ENCODE data around the gene CBFB.
A peak's percentile ranks its signal among the peaks of the same experiment; 100 is the strongest.

The CBFB gene

DNA sequence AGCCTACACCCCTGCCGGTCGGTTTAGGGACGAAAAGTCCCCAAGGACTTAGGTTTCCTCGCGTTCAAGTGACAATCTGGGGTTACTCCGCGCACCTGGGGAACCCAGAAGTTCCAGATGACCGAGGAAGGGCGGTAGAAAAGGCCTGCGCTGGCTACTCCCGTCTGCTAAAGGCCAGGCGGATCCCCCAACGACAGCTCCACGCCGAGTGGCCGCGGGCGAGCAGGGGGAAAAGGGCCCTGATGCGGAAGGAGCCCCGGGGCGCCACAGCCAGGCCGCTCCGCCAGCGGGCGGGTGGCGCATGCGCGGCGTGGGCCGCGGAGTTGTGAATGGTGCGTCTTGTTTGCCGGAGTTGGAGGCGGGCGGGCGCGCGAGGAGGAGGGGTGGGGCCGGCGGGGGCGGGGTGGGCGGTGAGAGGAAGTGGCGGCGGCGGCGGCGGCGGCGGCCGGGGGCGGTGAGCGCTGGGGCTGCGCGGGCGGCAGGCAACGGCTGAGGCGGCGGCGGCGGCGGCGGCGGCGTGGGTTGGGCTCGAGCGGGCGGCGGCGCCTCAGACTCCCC is at the start of gene CBFB:
Gene CBFB, plus strand, starts transcription at position 454 of the 558 bp plus-strand sequence. CDS start 259 bp downstream, outside the sequence.
- Histone ChIP-seq H3K27ac (peak within 1 kb of the TSS; percentile 84), H3K4me1 (ENCODE audit: low read depth, poor library complexity, severe bottlenecking) (peaks cover 35% of the 10 kb centered on the region), H3K9ac (peak within 1 kb of the TSS; percentile 88), H3K4me3 (IDR thresholded peaks at IDR 0.05; ENCODE audit: insufficient read depth, low read depth, low read length) (peak within 1 kb of the TSS; percentile 4), H3K79me2 (ENCODE audit: insufficient read depth, low read depth) (peaks cover 45% of the 10 kb centered on the region), H4K20me1 (ENCODE audit: insufficient read depth) (0 out of 2 replicates have a peak, but pooled peaks cover 8% of the 10 kb centered on the region), H3K27me3 (ENCODE audit: insufficient read depth, low read depth) (no peaks in the 10 kb centered on the region), H3K36me3 (ENCODE audit: insufficient read depth) (0 out of 2 replicates have a peak, but pooled peaks cover 7% of the 10 kb centered on the region), H2AFZ (ENCODE audit: low read depth) (peak within 1 kb of the TSS; percentile 72), H3K4me2 (peak within 1 kb of the TSS; percentile 92)
- peak; percentile 41; the same call in 1 of the 2 replicates for TF ChIP-seq CTCF (conservative IDR thresholded peaks at IDR 0.05; ENCODE audit: low read depth, low read length)

DNA sequence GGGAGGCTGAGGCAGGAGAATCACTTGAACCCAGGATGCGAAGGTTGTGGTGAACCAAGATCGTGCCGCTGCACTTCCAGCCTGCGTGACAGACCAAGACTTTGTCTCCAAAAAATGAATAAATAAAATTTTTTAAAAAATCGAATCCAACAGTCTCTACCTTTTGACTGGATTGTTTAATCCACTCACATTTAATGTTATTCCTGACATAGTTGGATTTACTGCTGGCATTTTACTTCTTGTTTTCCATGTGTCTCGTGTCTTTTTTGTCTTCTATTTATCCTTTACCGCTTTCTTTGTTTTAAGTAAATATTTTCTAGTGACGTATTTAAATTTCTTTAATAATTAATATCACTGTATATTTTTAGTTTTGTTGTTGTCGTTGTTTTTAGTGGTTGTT is 45.9 kb upstream of the CBFB start:
- Histone ChIP-seq H3K36me3 (ENCODE audit: insufficient read depth) (no peaks in the 10 kb centered on the region), H3K27ac (no peak overlapping the region), H2AFZ (ENCODE audit: low read depth) (no peak overlapping the region), H3K4me1 (ENCODE audit: low read depth, poor library complexity, severe bottlenecking) (peaks cover under 1% of the 10 kb centered on the region), H3K79me2 (ENCODE audit: insufficient read depth, low read depth) (no peaks in the 10 kb centered on the region), H4K20me1 (ENCODE audit: insufficient read depth) (no peaks in the 10 kb centered on the region), H3K27me3 (ENCODE audit: insufficient read depth, low read depth) (no peaks in the 10 kb centered on the region), H3K4me3 (IDR thresholded peaks at IDR 0.05; ENCODE audit: insufficient read depth, low read depth, low read length) (no peak overlapping the region), H3K9ac (no peak overlapping the region), H3K4me2 (no peak overlapping the region)
- TF ChIP-seq CTCF (conservative IDR thresholded peaks at IDR 0.05; ENCODE audit: low read depth, low read length), result no peak

GRCh38 chr16:66984892-66985311 is 44.0 kb upstream of the CBFB start:
- Histone ChIP-seq H3K36me3 (ENCODE audit: insufficient read depth) (no peaks in the 10 kb centered on the region), H2AFZ (ENCODE audit: low read depth) (no peak overlapping the region), H3K9ac (no peak overlapping the region), H4K20me1 (ENCODE audit: insufficient read depth) (no peaks in the 10 kb centered on the region), H3K4me1 (ENCODE audit: low read depth, poor library complexity, severe bottlenecking) (no peaks in the 10 kb centered on the region), H3K79me2 (ENCODE audit: insufficient read depth, low read depth) (no peaks in the 10 kb centered on the region), H3K4me3 (IDR thresholded peaks at IDR 0.05; ENCODE audit: insufficient read depth, low read depth, low read length) (no peak overlapping the region), H3K27ac (no peak overlapping the region), H3K27me3 (ENCODE audit: insufficient read depth, low read depth) (no peaks in the 10 kb centered on the region), H3K4me2 (no peak overlapping the region)
- TF ChIP-seq CTCF (conservative IDR thresholded peaks at IDR 0.05; ENCODE audit: low read depth, low read length), result no peak

- no peak for TF ChIP-seq CTCF (conservative IDR thresholded peaks at IDR 0.05; ENCODE audit: low read depth, low read length)
- H3K4me3 ChIP-seq (IDR thresholded peaks at IDR 0.05; ENCODE audit: insufficient read depth, low read depth, low read length), result no peak overlapping the region
- H3K27me3 ChIP-seq (ENCODE audit: insufficient read depth, low read depth), result no peaks in the 10 kb centered on the region
- no peaks in the 10 kb centered on the region for H3K36me3 ChIP-seq (ENCODE audit: insufficient read depth)
- no peak overlapping the region for H2AFZ ChIP-seq (ENCODE audit: low read depth)
- no peak overlapping the region for H3K4me2 ChIP-seq
- no peaks in the 10 kb centered on the region for H3K4me1 ChIP-seq (ENCODE audit: low read depth, poor library complexity, severe bottlenecking)
- no peaks in the 10 kb centered on the region for H3K79me2 ChIP-seq (ENCODE audit: insufficient read depth, low read depth)
- no peak overlapping the region for H3K9ac ChIP-seq
- H4K20me1 ChIP-seq (ENCODE audit: insufficient read depth), result no peaks in the 10 kb centered on the region
- H3K27ac ChIP-seq, result no peak overlapping the region
Measured at GRCh38 chr16:66986559-66986958, 42.4 kb upstream of the CBFB start.
